GM23338 (cell line): Measurements from ENCODE around the gene PLA1A. TPM values are rescaled to one million over a fixed set of nuclear protein-coding genes. Genes with fewer than 3 reads are reported as not detected.

Source experiments
- ATAC-seq: fragments of 200-7000 bp; cut with Tn5 transposase; 3 replicates; pipeline ENCODE4 v1.9.1; 2020
- DNase-seq: peaks from one replicate; pipeline ENCODE4 v3.0.0-alpha.2; 2015; ENCODE audit warnings: low spot score
- H2AFZ ChIP-seq: fragments of 200-600 bp; sonication (generic); 2 replicates; pipeline ENCODE4 v1.8.0; 2016; ENCODE audit warnings: antibody characterized with exemption, mild to moderate bottlenecking, moderate library complexity
- H3F3A ChIP-seq: fragments of 200-600 bp; sonication (generic); replicated peaks from 2 replicates; pipeline ENCODE4 v1.8.0; 2017; ENCODE audit warnings: antibody characterized with exemption, mixed run types, low read depth
- H3K27ac ChIP-seq: fragments of 200-600 bp; sonication (generic); 2 replicates; pipeline ENCODE4 v1.6.1; 2016; ENCODE audit warnings: low read depth
- H3K27me3 ChIP-seq: fragments of 200-600 bp; sonication (generic); 2 replicates; pipeline ENCODE4 v1.8.0; 2016; ENCODE audit warnings: mild to moderate bottlenecking, mixed run types, moderate library complexity; ENCODE audit not compliant: insufficient read depth
- H3K36me3 ChIP-seq: fragments of 200-600 bp; sonication (generic); 2 replicates; pipeline ENCODE4 v1.8.0; 2016; ENCODE audit warnings: mild to moderate bottlenecking; ENCODE audit not compliant: insufficient read depth
- H3K4me1 ChIP-seq: fragments of 200-600 bp; sonication (generic); 2 replicates; pipeline ENCODE4 v1.8.0; 2016; ENCODE audit warnings: mild to moderate bottlenecking, moderate library complexity; ENCODE audit not compliant: insufficient read depth
- H3K4me2 ChIP-seq: fragments of 200-600 bp; sonication (generic); 2 replicates; pipeline ENCODE4 v1.7.1; 2017; ENCODE audit warnings: mixed run types
- H3K4me3 ChIP-seq: fragments of 200-600 bp; sonication (generic); 2 replicates; pipeline ENCODE4 v1.6.1; 2016; ENCODE audit warnings: mixed run types
- H3K79me2 ChIP-seq: fragments of 200-600 bp; sonication (generic); replicated peaks from 2 replicates; pipeline ENCODE4 v1.8.0; 2017; ENCODE audit warnings: mild to moderate bottlenecking; ENCODE audit not compliant: insufficient read depth
- H3K9me2 ChIP-seq: fragments of 200-600 bp; sonication (generic); 2 replicates; pipeline ENCODE4 v1.8.0; 2017; ENCODE audit not compliant: insufficient read depth
- H4K20me1 ChIP-seq: fragments of 200-600 bp; sonication (generic); replicated peaks from 2 replicates; pipeline ENCODE4 v1.8.0; 2017; ENCODE audit warnings: mild to moderate bottlenecking; ENCODE audit not compliant: insufficient read depth
- H3K27ac Mint-ChIP-seq: 2 replicates; pipeline ENCODE4 v1.8.0; 2020; ENCODE audit warnings: inconsistent platforms, mild to moderate bottlenecking, moderate library complexity, mixed read lengths
- H3K27me3 Mint-ChIP-seq: 3 replicates; pipeline ENCODE4 v1.8.0; 2022; ENCODE audit warnings: low read depth, mild to moderate bottlenecking, moderate library complexity, mixed read lengths, inconsistent platforms; ENCODE audit not compliant: insufficient read depth, poor library complexity
- H3K36me3 Mint-ChIP-seq: 3 replicates; pipeline ENCODE4 v1.8.0; 2021; ENCODE audit warnings: low read depth, mild to moderate bottlenecking, inconsistent platforms, moderate library complexity, mixed read lengths
- H3K4me1 Mint-ChIP-seq: 3 replicates; pipeline ENCODE4 v1.8.0; 2020; ENCODE audit warnings: mild to moderate bottlenecking, inconsistent platforms, mixed read lengths
- H3K4me3 Mint-ChIP-seq: 3 replicates; pipeline ENCODE4 v1.8.0; 2021; ENCODE audit warnings: moderate library complexity, mild to moderate bottlenecking, inconsistent platforms, mixed read lengths
- H3K9me3 Mint-ChIP-seq: 3 replicates; pipeline ENCODE4 v1.8.0; 2020; ENCODE audit warnings: moderate library complexity, mild to moderate bottlenecking, inconsistent platforms, mixed read lengths
- CREB1 ChIP-seq: fragments of 250-450 bp; sonication (Bioruptor Pico); IDR thresholded peaks from 2 replicates; pipeline ENCODE4 v1.5.0; 2020; ENCODE audit warnings: low read depth, mild to moderate bottlenecking, moderate library complexity
- CTCF ChIP-seq, 2 experiments: fragments of 200-600 bp in 1 of 2; sonication (generic) in 1 of 2; conservative IDR thresholded peaks; 2 replicates each; pipeline versions ENCODE4 v1.5.1 to v1.6.1; 2016 to 2017; ENCODE audit warnings: antibody characterized with exemption in 2 of 2, low read depth in 2 of 2, mild to moderate bottlenecking in 2 of 2, moderate library complexity in 1 of 2
- EZH2 ChIP-seq: fragments of 200-600 bp; sonication (generic); IDR thresholded peaks from one replicate; pipeline ENCODE4 v1.8.0; 2017; ENCODE audit warnings: antibody characterized with exemption, mild to moderate bottlenecking, low read depth; ENCODE audit not compliant: unreplicated experiment
- EZH2phosphoT487 ChIP-seq: fragments of 200-600 bp; sonication (generic); IDR thresholded peaks from one replicate; pipeline ENCODE4 v1.8.1; 2018; ENCODE audit warnings: antibody characterized with exemption; ENCODE audit not compliant: unreplicated experiment
- JUNB ChIP-seq: IDR thresholded peaks from one replicate; pipeline ENCODE4 v1.6.1; 2016; ENCODE audit warnings: antibody characterized with exemption; ENCODE audit not compliant: unreplicated experiment
- NANOG ChIP-seq: IDR thresholded peaks from 2 replicates; pipeline ENCODE4 v1.6.1; 2016; ENCODE audit warnings: antibody characterized with exemption, borderline replicate concordance
- POLR2AphosphoS5 ChIP-seq: IDR thresholded peaks from 2 replicates; pipeline ENCODE4 v1.6.1; 2016; ENCODE audit warnings: antibody characterized with exemption, low read depth
- STAT1 ChIP-seq: IDR thresholded peaks from one replicate; pipeline ENCODE4 v1.6.1; 2016; ENCODE audit warnings: antibody characterized with exemption; ENCODE audit not compliant: unreplicated experiment
- ZNF114 ChIP-seq: fragments of 250-450 bp; sonication (Bioruptor Pico); IDR thresholded peaks from 2 replicates; pipeline ENCODE4 v1.5.0; 2020; ENCODE audit warnings: mild to moderate bottlenecking, moderate library complexity
- ZNF331 ChIP-seq: fragments of 250-450 bp; sonication (Bioruptor Pico); IDR thresholded peaks from 2 replicates; pipeline ENCODE4 v1.5.0; 2020; ENCODE audit warnings: low read depth, mild to moderate bottlenecking, moderate library complexity
- ZNF462 ChIP-seq: fragments of 250-450 bp; sonication (Bioruptor Pico); IDR thresholded peaks from 2 replicates; pipeline ENCODE4 v1.5.0; 2020; ENCODE audit warnings: mild to moderate bottlenecking, moderate library complexity
- polyA plus RNA-seq: library from polyadenylated mRNA; unstranded; fragments of >200 nt; fragmentation: Nextera tagmentation; extraction: Ambion mirVana; gene quantifications from 2 replicates; pipeline ENCODE4 v1.2.1, GENCODE V29; 2016
- total RNA-seq: library from RNA; depleted of rRNA; stranded (reverse); fragments of >200 nt; shearing (Covaris generic); gene quantifications from 2 replicates; pipeline ENCODE4 v1.2.3, GENCODE V29; 2014
- TF ChIP-seq, protein P1 (sequence below): IDR thresholded peaks from 2 replicates; pipeline ENCODE4 v1.6.1; 2016; ENCODE audit warnings: antibody characterized with exemption
- TF ChIP-seq, protein P2 (sequence below): IDR thresholded peaks from one replicate; pipeline ENCODE4 v1.6.1; 2018; ENCODE audit warnings: antibody characterized with exemption; ENCODE audit not compliant: unreplicated experiment

PLA1A gene
- total and polyA plus RNA-seq, 2 experiments from 2014 or later = not detected

- Mint-ChIP-seq H3K36me3 (no peaks in the 10 kb centered on the region), H3K27ac (no peak overlapping the region), H3K4me1 (peaks cover 3% of the 10 kb centered on the region; the same call in 1 of the 3 replicates)
These were observed 39.8 kb upstream of the PLA1A start for GRCh38 chr3:119557877-119558269.

More at GRCh38 chr3:119557877-119558269, 39.8 kb upstream of the PLA1A start:
- Histone ChIP-seq H3K36me3 (no peaks in the 10 kb centered on the region), H3K27me3 (no peaks in the 10 kb centered on the region), H3K4me2 (no peak overlapping the region), H2AFZ (no peak overlapping the region), H3K9me2 (0 out of 2 replicates have a peak, but pooled peaks cover 3% of the 10 kb centered on the region), H3K4me3 (no peak overlapping the region), H3K4me1 (no peaks in the 10 kb centered on the region), H4K20me1 (no peaks in the 10 kb centered on the region), H3K79me2 (no peaks in the 10 kb centered on the region), H3F3A (no peaks in the 10 kb centered on the region), H3K27ac (no peak overlapping the region)
- ATAC-seq (no peak), DNase-seq (no peak)
- Mint-ChIP-seq H3K4me3 (no peak overlapping the region), H3K27me3 (no peaks in the 10 kb centered on the region), H3K9me3 (no peaks in the 10 kb centered on the region)
- TF ChIP-seq ZNF462 (CRISPR knock-in tag) (no peak), ZNF331 (CRISPR knock-in tag) (no peak), JUNB (no peak), CREB1 (CRISPR knock-in tag) (no peak), CTCF (conservative IDR thresholded peaks at IDR 0.05; ENCODE audit: low read depth in 2 of 2) (no peak), NANOG (no peak), POLR2AphosphoS5 (no peak), EZH2phosphoT487 (no peak), ZNF114 (CRISPR knock-in tag) (no peak), STAT1 (no peak), EZH2 (no peak)
- TF ChIP-seq, protein P1, sequence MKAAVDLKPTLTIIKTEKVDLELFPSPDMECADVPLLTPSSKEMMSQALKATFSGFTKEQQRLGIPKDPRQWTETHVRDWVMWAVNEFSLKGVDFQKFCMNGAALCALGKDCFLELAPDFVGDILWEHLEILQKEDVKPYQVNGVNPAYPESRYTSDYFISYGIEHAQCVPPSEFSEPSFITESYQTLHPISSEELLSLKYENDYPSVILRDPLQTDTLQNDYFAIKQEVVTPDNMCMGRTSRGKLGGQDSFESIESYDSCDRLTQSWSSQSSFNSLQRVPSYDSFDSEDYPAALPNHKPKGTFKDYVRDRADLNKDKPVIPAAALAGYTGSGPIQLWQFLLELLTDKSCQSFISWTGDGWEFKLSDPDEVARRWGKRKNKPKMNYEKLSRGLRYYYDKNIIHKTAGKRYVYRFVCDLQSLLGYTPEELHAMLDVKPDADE = no peak
- TF ChIP-seq, protein P2, sequence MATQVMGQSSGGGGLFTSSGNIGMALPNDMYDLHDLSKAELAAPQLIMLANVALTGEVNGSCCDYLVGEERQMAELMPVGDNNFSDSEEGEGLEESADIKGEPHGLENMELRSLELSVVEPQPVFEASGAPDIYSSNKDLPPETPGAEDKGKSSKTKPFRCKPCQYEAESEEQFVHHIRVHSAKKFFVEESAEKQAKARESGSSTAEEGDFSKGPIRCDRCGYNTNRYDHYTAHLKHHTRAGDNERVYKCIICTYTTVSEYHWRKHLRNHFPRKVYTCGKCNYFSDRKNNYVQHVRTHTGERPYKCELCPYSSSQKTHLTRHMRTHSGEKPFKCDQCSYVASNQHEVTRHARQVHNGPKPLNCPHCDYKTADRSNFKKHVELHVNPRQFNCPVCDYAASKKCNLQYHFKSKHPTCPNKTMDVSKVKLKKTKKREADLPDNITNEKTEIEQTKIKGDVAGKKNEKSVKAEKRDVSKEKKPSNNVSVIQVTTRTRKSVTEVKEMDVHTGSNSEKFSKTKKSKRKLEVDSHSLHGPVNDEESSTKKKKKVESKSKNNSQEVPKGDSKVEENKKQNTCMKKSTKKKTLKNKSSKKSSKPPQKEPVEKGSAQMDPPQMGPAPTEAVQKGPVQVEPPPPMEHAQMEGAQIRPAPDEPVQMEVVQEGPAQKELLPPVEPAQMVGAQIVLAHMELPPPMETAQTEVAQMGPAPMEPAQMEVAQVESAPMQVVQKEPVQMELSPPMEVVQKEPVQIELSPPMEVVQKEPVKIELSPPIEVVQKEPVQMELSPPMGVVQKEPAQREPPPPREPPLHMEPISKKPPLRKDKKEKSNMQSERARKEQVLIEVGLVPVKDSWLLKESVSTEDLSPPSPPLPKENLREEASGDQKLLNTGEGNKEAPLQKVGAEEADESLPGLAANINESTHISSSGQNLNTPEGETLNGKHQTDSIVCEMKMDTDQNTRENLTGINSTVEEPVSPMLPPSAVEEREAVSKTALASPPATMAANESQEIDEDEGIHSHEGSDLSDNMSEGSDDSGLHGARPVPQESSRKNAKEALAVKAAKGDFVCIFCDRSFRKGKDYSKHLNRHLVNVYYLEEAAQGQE = no peak
